H1 (cell line): ENCODE results near the gene CTNNA3. TPM values are rescaled to one million over a fixed set of nuclear protein-coding genes. Genes with fewer than 3 reads are reported as not detected.

ENCODE experiments used
- HDAC2 ChIP-seq, 2 experiments: fragments of 300-600 bp in 1 of 2; sonication (generic) in 1 of 2; IDR thresholded peaks; 2 replicates each; pipeline ENCODE4 v1.6.1; 2011 to 2012; ENCODE audit warnings: low read depth in 2 of 2, low read length in 2 of 2, mild to moderate bottlenecking in 2 of 2, moderate library complexity in 2 of 2, borderline replicate concordance in 1 of 2, inconsistent platforms in 1 of 2
- HDAC6 ChIP-seq: IDR thresholded peaks from one replicate; pipeline ENCODE4 v1.7.1; 2012; ENCODE audit warnings: low read depth, mild to moderate bottlenecking, inconsistent platforms, low read length, moderate library complexity
- PHF8 ChIP-seq: fragments of 200-600 bp; sonication (generic); conservative IDR thresholded peaks from 2 replicates; pipeline ENCODE4 v1.7.1; 2012; ENCODE audit warnings: low read depth, mild to moderate bottlenecking, inconsistent platforms, low read length, moderate library complexity
- POU5F1 ChIP-seq: IDR thresholded peaks from 2 replicates; pipeline ENCODE4 v1.6.1; 2011; ENCODE audit warnings: low read depth, mild to moderate bottlenecking, low read length, moderate library complexity
- polyA plus RNA-seq, 7 experiments: library from polyadenylated mRNA; depleted of rRNA in 3 of 7; stranded (reverse) in 5 of 7; unstranded in 2 of 7; fragments of >200 nt in 5 of 7; fragments of 200-250 nt in 2 of 7; gene quantifications; 1 replicate in 5 of 7; 2 replicates in 1 of 7; 4 replicates in 1 of 7; pipeline versions ENCODE4 v1.2.1 to v1.2.3, GENCODE V29; 2011 to 2013; ENCODE audit warnings: missing spikeins in 2 of 7, mixed read lengths in 2 of 7
- total RNA-seq: library from RNA; stranded (reverse); fragmentation: NEBNext Ultra II Directional; extraction: Animal tissue kit (Norgen Biotek cat#: 25700); gene quantifications from 2 replicates; pipeline ENCODE4 v1.2.1, GENCODE V29; 2021
- TF ChIP-seq, protein P1 (sequence below): fragments of 300-600 bp; sonication (generic); IDR thresholded peaks from 2 replicates; pipeline ENCODE4 v1.7.1; 2012; ENCODE audit warnings: low read length, moderate library complexity, mild to moderate bottlenecking, inconsistent platforms; ENCODE audit not compliant: insufficient replicate concordance
- TF ChIP-seq, protein P2 (sequence below), 3 experiments: IDR thresholded peaks; 1 replicate in 2 of 3; 2 replicates in 1 of 3; pipeline versions ENCODE4 v1.5.1 to v1.6.1; 2011; ENCODE audit warnings: low read length in 3 of 3, mild to moderate bottlenecking in 3 of 3, inconsistent platforms in 2 of 3, low read depth in 1 of 3, moderate library complexity in 1 of 3; ENCODE audit not compliant: insufficient read depth in 1 of 3; ENCODE audit errors: control extremely low read depth in 1 of 3
- TF ChIP-seq, protein P3 (sequence below): IDR thresholded peaks from 2 replicates; pipeline ENCODE4 v1.6.1; 2012; ENCODE audit warnings: inconsistent platforms

CTNNA3 gene
- total and polyA plus RNA-seq, 2 of the 8 experiments (the other 6 are each of a cell fraction or from before 2014, with no cell fraction given): 1.3 to 1.5 TPM

DNA sequence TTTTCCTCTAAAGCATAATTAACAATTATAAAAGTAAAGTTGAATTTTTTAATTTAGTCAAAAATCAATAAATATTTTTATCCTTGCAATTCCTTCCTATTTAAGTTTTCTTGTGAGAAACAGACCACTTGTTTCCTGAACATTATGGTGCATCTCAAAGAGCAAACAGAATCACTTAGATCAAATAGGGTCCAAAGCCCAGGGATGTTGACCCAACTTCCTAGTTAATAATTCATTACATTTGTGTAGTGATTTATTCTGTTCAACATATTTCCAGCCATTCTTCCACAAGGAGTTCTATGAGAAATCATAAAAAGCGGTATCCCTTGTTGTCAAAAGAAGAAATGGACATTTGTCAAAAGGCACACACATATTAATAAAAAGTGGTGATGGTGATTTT, 454.5 kb downstream of the CTNNA3 start (continued):
- TF ChIP-seq, protein P1, sequence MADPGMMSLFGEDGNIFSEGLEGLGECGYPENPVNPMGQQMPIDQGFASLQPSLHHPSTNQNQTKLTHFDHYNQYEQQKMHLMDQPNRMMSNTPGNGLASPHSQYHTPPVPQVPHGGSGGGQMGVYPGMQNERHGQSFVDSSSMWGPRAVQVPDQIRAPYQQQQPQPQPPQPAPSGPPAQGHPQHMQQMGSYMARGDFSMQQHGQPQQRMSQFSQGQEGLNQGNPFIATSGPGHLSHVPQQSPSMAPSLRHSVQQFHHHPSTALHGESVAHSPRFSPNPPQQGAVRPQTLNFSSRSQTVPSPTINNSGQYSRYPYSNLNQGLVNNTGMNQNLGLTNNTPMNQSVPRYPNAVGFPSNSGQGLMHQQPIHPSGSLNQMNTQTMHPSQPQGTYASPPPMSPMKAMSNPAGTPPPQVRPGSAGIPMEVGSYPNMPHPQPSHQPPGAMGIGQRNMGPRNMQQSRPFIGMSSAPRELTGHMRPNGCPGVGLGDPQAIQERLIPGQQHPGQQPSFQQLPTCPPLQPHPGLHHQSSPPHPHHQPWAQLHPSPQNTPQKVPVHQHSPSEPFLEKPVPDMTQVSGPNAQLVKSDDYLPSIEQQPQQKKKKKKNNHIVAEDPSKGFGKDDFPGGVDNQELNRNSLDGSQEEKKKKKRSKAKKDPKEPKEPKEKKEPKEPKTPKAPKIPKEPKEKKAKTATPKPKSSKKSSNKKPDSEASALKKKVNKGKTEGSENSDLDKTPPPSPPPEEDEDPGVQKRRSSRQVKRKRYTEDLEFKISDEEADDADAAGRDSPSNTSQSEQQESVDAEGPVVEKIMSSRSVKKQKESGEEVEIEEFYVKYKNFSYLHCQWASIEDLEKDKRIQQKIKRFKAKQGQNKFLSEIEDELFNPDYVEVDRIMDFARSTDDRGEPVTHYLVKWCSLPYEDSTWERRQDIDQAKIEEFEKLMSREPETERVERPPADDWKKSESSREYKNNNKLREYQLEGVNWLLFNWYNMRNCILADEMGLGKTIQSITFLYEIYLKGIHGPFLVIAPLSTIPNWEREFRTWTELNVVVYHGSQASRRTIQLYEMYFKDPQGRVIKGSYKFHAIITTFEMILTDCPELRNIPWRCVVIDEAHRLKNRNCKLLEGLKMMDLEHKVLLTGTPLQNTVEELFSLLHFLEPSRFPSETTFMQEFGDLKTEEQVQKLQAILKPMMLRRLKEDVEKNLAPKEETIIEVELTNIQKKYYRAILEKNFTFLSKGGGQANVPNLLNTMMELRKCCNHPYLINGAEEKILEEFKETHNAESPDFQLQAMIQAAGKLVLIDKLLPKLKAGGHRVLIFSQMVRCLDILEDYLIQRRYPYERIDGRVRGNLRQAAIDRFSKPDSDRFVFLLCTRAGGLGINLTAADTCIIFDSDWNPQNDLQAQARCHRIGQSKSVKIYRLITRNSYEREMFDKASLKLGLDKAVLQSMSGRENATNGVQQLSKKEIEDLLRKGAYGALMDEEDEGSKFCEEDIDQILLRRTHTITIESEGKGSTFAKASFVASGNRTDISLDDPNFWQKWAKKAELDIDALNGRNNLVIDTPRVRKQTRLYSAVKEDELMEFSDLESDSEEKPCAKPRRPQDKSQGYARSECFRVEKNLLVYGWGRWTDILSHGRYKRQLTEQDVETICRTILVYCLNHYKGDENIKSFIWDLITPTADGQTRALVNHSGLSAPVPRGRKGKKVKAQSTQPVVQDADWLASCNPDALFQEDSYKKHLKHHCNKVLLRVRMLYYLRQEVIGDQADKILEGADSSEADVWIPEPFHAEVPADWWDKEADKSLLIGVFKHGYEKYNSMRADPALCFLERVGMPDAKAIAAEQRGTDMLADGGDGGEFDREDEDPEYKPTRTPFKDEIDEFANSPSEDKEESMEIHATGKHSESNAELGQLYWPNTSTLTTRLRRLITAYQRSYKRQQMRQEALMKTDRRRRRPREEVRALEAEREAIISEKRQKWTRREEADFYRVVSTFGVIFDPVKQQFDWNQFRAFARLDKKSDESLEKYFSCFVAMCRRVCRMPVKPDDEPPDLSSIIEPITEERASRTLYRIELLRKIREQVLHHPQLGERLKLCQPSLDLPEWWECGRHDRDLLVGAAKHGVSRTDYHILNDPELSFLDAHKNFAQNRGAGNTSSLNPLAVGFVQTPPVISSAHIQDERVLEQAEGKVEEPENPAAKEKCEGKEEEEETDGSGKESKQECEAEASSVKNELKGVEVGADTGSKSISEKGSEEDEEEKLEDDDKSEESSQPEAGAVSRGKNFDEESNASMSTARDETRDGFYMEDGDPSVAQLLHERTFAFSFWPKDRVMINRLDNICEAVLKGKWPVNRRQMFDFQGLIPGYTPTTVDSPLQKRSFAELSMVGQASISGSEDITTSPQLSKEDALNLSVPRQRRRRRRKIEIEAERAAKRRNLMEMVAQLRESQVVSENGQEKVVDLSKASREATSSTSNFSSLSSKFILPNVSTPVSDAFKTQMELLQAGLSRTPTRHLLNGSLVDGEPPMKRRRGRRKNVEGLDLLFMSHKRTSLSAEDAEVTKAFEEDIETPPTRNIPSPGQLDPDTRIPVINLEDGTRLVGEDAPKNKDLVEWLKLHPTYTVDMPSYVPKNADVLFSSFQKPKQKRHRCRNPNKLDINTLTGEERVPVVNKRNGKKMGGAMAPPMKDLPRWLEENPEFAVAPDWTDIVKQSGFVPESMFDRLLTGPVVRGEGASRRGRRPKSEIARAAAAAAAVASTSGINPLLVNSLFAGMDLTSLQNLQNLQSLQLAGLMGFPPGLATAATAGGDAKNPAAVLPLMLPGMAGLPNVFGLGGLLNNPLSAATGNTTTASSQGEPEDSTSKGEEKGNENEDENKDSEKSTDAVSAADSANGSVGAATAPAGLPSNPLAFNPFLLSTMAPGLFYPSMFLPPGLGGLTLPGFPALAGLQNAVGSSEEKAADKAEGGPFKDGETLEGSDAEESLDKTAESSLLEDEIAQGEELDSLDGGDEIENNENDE: no peak
- no peak for TF ChIP-seq HDAC6
- TF ChIP-seq, protein P2, sequence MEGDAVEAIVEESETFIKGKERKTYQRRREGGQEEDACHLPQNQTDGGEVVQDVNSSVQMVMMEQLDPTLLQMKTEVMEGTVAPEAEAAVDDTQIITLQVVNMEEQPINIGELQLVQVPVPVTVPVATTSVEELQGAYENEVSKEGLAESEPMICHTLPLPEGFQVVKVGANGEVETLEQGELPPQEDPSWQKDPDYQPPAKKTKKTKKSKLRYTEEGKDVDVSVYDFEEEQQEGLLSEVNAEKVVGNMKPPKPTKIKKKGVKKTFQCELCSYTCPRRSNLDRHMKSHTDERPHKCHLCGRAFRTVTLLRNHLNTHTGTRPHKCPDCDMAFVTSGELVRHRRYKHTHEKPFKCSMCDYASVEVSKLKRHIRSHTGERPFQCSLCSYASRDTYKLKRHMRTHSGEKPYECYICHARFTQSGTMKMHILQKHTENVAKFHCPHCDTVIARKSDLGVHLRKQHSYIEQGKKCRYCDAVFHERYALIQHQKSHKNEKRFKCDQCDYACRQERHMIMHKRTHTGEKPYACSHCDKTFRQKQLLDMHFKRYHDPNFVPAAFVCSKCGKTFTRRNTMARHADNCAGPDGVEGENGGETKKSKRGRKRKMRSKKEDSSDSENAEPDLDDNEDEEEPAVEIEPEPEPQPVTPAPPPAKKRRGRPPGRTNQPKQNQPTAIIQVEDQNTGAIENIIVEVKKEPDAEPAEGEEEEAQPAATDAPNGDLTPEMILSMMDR (IDR thresholded peaks at IDR 0.05; ENCODE audit: control extremely low read depth in 1 of 3, insufficient read depth in 1 of 3, low read depth in 1 of 3, low read length in 3 of 3): no peak
- TF ChIP-seq, protein P3, sequence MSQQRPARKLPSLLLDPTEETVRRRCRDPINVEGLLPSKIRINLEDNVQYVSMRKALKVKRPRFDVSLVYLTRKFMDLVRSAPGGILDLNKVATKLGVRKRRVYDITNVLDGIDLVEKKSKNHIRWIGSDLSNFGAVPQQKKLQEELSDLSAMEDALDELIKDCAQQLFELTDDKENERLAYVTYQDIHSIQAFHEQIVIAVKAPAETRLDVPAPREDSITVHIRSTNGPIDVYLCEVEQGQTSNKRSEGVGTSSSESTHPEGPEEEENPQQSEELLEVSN: no peak
- no peak for TF ChIP-seq HDAC2 (IDR thresholded peaks at IDR 0.05; ENCODE audit: borderline replicate concordance in 1 of 2, low read depth in 2 of 2, low read length in 2 of 2)
- TF ChIP-seq POU5F1: no peak
- TF ChIP-seq PHF8: no peak
